Kidney tubule cell (primary cell): ENCODE measurements around the gene ZNF865.

ENCODE experiments used
- DNase-seq: peaks from one replicate; pipeline ENCODE4 v3.0.0-alpha.2; 2018; ENCODE audit warnings: low spot score

ZNF865 gene

DNA sequence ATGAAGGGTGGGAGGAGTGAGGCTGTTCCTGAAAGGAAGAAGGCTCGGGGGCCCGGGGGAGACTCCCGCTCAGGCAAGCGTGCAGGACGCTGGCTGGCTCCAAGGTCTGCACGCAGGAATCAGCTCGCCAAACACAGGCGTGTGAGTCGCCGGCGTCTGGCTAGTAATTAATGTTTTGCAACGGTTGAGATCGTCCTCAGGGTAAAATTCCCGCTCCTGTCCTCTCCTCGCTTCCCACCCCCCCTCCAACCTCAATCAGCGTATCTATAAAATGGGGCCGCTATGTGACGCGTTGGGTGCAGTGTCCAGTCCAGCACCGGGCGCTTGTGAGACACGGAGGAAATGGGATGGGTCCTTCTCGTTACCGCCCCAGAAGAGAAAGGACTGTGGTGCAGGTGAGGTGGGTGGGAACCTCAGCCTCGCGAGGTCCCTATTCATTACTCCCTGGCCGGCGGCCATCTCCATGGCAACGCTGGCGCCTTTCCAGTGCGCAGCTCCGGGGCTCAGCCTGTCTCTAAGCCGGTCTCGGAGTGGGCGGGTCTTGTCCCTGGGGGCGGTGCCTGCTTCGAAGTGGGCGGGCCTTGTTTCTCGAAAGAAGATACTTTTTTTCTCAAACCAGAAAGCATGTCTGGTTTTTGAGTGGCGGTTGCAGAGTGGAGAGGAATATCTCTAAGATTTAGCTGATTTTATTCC lies 18.3 kb upstream of the ZNF865 start:
- DNase-seq = peak; percentile 98

DNA sequence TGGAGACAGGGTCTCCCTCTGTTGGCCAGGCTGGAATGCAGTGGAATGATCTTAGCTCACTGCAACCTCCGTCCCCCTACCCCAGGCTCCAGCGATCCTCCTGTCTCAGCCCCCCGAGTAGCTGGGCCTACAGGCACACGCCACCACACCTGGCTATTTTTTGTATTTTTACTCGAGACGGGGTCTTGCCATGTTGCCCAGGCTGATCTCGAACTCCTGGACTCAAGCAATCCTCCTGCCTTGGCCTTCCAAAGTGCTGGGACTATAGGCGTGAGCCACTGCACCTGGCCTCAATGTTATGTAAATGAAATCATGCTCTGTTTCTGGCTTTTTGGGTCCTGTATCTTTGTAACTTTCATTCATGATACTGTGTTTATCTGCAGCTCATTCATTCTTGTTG lies 16.7 kb upstream of the ZNF865 start:
- DNase-seq = no peak

DNA sequence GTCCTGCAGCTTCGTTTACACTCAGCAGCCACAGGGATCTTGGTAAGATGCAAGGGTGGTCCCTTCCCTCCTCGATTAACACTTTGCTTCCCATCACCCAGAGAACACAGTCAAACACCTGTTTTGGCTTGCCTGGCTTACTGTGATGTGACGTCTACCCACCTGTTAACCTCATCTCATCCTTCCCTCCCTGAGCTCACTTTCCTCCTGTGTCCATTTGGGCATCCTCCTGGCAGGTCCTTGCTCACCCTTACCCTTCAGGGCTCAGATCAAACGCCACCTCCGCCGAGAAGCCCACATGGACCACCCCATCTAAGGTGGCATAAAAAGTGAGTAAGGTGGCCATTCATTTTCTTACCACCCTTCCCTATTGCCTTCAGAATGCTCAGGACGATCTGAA lies 15.3 kb upstream of the ZNF865 start:
- DNase-seq = no peak

DNA sequence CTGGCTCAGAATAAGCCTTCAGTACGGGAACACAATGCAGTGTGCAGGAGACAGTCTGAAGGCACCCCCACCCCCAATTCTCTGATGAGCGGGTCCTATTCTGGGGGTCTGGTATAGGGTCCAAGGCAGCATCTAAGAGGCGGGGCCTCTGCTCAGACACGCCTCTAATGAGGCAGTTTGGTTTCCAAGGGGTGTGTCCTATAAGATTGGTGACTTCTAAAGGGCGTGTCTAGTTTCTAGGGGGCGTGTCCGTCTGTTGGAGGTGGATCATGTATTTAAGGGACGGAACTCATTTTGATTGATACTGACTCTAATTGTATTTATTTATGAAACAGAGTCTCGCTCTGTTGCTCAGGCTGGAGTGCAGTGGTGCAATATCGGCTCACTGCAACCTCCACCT lies 14.8 kb upstream of the ZNF865 start:
- peak; percentile 16 for DNase-seq

DNA sequence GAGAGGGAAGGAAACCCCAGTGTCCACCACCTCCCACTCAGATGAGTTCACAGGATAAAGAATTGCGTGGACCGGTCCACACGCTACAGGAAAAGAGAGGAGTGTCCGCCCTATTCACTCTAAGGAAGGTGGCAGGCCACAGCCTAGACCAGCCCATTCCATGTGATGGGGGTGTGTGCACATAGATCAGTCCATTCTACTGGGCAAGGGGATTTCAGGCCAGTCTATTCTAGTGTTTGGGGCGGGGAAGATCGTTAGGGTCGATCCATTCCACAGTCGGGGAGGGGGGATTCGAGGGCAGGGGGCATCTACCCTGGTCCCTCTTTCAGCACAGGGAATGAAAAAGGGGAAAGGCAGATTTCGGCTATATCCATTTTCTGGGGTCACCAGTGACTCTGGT lies 13.9 kb upstream of the ZNF865 start:
- DNase-seq = no peak

DNA sequence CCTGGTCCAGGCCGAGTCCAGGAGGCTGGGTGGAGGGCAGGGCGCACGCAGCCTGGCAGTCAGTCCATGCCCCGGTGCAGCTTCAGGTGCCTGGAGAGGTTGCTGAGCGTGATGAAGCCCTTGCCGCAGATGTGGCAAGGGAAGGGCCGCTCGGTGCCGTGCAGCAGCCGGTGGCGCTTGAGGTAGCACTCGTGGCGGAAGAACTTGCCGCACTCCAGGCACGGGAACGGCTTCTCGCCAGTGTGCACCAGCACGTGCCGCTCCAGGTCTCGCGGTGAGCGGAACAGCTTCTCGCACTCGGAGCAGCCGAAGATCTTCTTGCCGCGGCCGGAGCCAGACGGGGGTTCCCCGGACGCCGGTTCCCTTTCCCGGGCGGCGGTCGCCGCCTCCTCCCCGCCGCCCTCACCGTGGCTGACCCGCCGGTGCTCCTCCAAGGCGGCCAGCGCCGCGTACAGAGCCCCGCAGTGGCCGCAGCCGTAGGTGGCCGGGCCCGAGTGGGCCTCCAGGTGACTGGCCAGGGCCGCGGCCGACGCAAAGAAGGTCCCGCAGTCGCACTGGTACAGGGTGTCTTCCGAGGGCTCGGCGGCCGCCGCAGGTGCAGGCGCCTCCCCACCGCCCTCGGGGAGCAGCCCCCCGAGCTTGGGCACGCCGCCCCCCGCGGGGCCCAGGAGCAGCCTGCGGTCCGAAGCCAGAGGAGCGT lies 12.9 kb upstream of the ZNF865 start:
- DNase-seq = no peak

DNA sequence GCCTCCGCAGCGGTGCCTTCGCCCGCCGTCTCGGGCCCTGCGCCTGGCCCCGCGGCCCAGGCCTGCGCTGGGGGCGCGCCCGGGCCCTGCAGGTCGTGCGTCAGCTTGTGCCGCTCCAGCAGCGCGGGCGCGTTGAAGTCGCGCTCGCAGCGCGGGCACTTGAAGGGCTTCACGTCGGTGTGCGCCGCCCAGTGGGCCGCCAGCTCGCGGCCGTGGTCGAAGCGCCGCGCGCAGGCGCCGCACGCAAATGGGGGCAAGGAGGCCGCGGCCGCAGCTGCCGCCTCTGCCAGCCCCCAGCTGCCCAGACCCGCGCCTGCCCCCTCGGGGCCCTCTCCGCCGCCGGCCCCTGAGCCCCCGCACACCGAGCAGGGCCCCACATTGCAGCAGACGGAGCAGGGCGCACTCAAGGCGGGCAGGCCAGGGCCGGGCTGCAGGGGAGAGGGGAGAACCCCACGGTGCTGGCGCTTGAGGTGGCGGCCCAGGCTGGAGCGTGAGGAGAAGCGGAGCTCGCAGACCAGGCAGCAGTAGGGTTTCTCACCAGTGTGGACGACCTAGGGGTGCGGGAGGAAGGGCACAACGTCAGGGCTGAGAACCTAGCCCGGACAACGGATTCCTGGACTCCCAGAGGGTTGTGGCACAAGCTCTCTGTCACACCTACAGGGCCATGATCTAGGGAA lies 12.2 kb upstream of the ZNF865 start:
- no peak for DNase-seq

DNA sequence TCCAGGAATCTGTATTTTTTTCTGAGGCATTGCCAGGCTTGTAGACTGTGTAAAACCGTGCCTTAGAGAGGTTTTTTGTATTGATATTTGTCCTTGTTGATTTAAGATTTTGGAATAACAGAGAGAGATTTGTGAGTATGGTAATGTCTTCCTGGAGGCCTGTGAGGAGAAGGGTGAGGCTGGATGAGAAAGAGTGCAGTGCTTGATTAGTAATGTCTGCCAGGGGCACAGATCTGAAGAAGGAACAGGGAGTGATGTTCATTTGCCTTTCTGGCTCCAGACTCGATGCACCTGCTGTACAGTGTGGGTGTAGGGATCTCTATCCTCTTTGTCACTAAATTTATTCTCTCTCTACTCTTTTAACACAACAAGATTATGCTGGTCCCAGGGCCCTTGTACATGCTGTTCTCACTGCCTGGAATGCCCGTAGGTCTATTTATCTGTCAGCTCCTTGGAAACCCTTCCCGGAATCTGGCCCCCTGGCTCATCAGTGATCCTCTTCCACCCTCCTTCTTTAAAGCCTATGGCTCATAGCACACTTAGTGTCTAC lies 10.4 kb upstream of the ZNF865 start:
- no peak for DNase-seq

DNA sequence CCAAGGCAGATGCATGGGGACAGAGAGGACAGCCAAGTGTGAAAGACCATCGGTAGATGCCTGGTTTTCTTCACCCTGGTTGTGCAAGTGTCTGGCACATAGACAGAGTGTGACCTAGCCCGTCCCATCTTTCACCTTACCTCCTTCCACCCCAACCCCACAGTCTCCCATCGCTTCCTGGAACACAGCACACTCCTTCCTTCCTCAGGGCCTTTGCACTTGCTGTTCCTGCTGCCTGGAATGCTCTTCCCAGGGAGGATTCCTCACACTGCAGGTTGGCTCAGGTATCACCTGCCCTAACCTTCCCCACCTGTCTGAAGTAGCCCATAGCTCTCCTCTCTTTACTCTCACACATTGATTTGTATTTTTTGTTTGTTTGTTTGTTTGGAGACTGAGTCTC lies 9.1 kb upstream of the ZNF865 start:
- DNase-seq = no peak

DNA sequence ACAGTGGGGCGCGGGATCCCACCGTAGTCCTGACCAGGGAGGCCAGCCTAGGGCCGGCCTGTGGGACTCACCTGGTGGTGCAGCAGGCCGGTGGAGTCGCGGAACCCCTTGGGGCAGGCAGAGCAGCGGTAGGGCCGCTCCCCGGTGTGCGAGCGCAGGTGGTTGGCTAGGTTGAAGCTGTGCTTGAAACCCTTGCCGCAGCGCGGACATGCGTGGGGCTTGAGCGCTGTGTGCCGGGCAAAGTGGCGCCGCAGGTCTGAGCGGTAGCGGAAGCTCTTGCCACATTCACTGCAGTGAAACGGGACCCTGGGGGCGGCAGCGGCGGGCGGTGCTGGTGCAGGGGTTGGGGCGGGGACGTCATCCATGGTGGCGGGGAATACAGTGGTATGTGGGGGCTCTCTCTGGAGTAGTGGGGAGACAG lies 7.9 kb upstream of the ZNF865 start:
- DNase-seq = no peak

DNA sequence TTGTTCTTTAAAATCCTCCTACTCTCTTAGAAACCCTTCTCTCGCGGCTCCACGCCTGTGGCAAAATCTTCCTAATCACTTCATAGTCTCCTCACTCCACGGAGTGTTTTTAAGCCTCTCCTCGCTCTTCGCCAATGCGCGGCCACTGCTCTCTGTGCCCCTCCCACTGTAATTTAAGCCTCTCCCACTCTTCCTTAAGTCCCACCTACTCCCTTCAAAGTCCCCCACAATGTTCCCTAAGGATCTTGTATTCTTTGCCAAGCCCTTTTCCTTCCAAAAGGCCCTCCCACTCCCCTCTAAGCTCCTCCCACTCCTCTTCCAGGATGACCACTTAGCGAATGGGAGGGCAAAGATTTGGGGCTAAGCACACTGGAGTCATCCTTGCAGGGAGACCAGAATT lies 7.4 kb upstream of the ZNF865 start:
- no peak for DNase-seq

DNA sequence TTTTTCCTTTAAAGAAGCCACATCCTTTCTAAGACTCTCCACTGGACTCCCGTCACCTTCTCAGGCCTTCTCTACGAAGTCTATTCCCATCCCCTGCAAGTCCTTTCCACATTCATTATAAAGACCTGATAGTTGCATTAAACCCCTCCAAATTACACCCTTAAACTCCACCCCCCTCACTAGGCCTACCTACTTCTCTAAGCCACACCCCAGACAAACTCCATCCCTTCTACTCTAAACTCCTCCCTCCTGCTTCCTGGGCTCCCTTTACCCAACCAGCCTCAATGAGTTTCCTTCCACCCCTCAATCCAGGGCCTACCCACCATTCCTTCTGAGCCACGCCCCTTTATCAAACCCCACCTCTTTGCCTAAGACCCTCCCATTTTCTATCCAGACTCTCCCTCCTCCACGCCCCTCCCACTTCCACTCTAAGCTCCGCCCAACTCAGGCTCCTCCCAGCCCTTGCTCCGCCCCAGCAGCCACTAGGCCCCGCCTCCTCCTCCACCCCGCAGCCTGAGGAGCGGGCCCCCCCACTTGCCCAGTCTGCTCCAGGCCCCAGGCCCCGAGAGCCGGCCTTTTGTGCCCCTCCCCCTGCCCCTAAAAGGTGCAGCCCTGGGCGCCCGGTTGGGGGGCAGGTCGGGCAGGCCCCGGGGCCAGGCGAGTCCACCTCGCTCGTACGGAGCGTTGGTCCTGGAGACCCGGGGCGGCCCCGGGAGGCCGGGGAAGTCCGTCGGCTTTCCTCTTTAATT lies 6.6 kb upstream of the ZNF865 start:
- peak; percentile 95 for DNase-seq

DNA sequence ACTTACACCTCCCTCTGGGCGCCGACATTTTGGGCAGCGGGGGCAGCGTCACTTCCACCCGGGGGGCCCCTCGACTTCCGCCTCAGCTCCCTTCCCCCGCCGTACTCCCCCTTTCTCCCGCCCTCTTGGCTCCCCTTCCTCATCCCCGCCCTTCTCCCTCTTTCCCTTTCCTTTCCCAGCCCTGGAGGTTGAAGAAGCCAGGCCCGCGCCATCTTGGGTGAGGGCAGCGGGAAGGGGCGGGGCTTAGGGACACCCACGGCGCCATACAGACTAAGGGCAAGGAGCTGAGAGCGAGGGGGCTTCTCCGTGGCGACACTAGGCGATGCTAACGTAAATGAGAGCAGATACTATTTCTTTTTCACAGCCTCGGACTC lies 6.0 kb upstream of the ZNF865 start, which contains the start of gene FIZ1:
Gene FIZ1, minus strand, starts transcription at position 50 of the 374 bp plus-strand sequence. CDS start 1,652 bp downstream, outside the sequence.
- DNase-seq = peak; percentile 99

DNA sequence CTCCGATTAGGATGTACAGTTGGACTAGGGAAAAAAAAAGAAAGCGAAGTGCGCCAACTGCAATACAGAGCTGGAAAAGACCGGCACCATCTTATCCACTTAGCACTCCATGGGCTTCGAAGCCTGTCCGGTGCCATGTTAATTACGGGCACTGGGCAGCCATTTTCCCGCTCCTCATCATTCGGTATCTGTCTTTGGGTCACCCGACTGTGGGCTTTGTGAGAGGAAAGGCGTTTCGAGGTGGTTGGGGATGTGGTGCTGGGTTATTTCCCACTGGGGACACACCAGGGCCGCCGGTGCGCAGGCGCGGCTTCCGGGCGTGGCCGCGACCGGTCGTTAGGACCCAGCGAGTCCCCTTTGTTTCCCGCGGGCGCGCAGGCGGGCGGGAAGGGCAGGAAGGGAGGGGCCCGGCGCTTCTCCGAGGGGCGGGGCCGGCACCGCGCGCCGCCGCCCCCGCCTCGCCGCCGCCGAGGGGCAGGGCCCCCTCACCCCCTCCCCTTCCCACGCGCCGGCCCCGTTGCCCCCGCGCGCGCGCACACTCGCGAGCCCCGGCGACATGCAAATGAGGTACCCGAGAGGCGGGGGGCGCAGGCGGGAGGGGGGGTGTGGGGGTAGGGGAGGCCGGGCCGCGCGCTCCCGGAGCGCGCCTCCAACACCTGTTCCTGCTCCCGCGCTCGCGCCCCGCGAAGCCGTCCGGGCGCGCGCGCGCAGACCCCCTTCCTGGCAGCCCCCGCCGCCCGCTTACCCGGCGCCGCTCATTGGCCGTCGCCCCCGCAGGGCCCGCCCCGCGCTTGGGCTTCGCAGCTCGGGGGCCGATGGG lies 5.4 kb upstream of the ZNF865 start, which contains the start of gene ZNF524:
Gene ZNF524, plus strand, starts transcription at position 447 of the 820 bp plus-strand sequence. CDS start 1,825 bp downstream, outside the sequence.
- peak; percentile 91 for DNase-seq

DNA sequence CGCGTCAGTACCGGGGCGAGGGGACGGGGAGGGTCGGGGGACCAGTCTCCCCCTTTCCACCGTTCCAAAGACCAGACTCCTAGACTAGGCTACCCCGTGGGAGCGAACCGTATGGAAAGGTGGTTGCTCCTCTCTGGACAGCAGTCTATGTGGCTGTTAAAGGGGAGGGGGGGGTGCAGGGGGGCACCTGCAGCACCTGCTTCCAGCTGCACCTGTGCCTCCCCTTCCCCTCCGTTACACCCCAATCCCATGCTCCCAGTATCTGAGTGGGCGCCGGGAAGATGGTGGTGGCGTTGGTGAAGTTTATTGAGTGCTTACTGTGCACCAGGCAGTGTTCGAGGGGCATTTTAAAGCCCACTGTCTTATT lies 4.8 kb upstream of the ZNF865 start:
- no peak for DNase-seq

DNA sequence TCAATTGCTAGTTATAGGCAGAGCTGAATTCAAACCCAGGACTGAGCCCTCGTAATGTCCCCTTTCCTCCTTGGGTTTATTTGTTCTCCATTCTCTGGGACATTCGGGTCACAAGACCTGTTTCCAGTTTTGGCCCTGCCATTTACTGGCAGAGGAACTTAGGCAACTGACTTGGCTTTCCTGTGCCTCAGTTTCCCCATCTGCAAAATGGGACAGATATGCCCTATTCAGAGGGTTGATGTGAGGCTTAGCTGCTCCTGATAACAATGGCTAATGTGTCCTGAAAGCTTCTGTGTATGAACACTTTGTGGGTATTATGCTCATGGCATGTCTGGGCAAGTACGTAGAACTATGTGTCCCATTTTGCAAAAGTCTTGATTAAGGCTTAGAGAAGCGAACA lies 4.4 kb upstream of the ZNF865 start:
- no peak for DNase-seq

DNA sequence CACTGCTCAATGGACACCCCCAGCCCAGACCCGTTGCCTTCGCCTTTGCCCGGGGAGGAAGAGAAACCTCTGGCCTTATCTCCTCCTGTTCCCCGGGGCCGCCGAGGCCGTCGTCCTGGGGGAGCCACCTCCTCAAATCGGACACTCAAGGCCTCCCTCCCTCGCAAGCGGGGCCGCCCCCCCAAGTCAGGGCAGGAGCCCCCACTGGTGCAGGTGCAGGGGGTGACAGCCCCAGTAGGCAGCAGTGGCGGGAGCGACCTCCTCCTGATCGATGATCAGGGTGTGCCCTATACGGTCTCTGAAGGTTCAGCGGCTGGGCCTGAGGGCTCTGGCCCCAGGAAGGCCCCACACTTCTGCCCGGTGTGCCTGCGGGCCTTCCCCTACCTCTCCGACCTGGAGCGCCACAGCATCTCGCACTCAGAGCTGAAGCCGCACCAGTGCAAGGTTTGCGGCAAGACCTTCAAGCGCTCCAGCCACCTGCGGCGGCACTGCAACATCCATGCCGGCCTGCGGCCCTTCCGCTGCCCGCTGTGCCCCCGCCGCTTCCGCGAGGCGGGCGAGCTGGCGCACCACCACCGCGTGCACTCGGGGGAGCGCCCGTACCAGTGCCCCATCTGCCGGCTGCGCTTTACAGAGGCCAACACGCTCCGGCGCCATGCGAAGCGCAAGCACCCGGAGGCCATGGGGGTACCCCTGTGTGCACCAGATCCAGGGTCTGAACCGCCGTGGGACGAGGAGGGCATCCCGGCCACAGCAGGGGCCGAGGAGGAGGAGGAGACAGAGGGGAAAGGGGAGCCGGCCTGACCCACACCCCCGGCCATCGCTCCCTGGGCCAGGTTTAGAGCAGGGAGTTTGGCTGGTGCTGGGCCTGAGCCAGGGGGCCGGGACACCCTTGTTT lies 3.1 kb upstream of the ZNF865 start:
- DNase-seq = no peak

DNA sequence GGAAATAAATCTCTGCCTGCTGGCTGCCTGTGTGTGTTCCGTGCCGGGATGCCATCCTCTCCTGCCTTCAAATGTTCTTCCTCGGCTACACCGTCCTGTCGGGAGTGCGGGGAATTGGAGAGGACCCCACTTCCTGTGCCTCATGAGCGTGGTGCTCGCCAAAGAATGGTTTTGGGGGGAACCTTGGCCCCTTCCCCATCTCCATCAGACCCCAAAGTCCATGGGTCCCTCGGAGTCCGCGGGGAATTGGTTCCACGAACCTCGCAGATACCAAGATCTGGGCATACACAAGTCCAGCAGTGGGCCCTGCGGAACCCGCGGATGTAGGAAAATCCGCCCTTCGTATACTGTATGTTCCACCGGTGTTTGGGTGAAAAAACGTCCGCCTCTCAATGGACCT lies 2.3 kb upstream of the ZNF865 start:
- DNase-seq = no peak

DNA sequence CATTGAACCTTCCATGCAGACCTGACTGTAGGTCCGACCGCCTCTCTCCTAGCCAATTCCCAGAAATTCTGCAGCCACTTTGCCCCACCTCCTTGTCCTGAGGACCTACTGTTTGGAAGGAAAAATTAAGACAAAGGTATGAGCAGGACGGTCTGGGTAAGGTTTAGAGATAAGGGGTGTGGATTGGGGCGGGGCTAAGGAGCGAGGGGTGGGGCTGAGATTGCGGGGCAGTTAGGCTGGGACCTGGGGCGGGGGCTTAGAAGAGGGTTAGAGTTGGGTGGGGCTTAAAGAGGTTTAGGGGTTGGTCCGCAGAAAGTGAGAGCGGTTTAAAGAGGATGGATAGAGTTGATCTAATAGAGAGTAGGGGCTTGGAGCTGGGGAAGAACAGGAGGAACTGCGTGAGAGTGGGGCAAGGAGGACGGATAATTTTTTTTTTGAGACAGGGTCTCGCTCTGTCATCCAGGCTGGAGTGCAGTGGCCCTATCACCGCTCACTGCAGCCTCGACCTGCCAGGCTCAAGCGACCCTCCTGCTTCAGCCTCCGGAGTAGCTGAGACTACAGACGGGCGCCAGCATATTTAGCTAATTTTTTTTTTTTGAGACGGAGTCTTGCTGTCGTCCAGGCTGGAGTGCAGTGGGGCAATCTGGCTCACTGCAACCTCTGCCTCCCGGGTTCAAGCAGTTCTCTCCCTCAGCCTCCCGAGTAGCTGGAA lies 1.7 kb upstream of the ZNF865 start:
- no peak for DNase-seq
